Pons (tissue), 1 donor: ENCODE results near the gene PTEN.

Experiments
- DNase-seq: peaks from one replicate; pipeline ENCODE4 v3.0.0-alpha.2; 2016; ENCODE audit warnings: low spot score

The PTEN gene

DNA sequence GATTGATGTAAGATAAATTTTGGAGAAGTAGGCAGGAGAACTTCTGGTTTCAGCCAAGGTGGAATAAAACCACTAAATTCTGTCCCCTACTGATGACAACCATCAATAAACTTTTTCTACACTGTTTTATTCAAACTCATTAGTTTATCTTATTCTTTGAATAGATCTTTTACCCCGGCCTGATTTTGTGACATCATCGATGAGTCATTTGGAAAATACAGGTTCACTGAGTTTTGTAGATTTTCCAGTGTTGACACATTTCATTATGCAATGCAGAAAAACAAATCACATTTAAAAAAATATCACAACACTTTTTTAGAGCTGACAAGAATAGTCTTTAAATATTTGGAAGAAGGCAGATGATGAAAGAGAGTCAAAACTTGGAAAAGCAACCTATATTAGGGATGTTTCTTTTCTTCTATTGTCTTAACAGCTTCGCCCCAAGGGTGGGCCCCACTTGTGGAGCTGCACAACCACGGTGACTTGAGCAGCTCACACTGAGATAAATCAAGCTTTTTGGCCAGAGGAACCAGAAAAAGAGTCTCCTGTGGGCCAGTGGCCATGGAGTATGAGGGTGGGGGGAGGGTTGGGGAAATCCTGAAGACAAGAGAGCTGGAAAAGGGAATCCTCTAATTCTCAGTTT lies 112.8 kb downstream of the PTEN start:
- DNase-seq, result no peak

DNA sequence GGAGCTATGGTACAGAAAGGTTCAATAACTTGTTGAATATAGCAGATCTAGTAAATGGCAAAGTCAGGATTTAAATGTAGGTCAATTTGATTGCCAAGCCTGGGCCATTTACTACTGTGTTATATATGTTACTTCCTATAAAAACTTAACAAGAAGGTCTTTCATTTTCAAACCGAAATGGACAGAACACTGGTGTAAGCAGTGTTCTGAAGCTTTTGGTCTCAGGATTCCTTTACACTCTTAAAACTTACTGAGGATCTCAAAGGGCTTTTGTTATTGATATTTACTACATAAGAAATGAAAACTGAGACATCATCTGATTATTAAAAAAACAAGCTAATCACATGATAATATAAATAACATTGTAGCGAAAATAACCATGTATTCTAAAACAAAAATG lies 114.7 kb downstream of the PTEN start:
- DNase-seq, result no peak

- DNase-seq, result no peak
Observed at GRCh38 chr10:87979847-87980246, 116.4 kb downstream of the PTEN start.

DNA sequence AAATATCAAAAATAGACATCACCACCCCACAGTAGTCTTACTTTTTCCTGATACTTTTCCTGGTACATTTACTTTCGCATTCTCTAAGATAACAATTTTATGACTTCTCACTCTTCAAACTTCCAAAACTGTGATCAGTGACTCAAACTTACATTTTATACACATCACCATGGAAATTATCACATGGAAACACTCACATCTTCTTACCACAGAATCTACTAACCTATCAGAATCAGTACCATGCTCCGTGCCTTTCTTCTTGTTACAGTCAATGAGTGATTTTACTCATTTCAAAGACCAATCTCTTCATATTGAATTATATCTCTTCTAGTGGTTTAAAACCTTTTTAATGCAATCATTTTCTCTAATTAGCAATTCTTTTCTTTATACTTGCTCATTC lies 120.3 kb downstream of the PTEN start:
- DNase-seq, result no peak

- no peak for DNase-seq
Observed at GRCh38 chr10:87987206-87987605, 123.8 kb downstream of the PTEN start.

GRCh38 chr10:87991946-87992345 lies 128.5 kb downstream of the PTEN start:
- no peak for DNase-seq

DNA sequence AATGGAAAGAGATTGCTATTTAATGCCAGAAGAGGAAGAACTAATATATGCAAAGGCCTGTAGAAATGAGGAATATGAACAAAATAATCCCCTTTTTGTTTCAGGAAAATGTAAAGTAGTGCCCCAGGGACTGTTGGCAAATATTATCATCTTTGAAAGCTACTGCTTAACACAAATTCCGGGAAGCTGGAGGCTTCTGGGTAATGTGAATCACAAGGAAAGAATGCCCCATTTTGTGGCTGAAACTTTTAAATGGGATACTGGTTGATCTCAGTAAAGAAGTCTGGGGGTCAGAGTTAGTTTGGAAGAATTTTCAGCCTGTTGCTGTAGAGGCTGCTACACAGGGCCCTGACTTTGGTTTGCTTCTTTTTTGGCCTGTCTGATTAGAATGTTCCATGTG lies 141.0 kb downstream of the PTEN start:
- no peak for DNase-seq

DNA sequence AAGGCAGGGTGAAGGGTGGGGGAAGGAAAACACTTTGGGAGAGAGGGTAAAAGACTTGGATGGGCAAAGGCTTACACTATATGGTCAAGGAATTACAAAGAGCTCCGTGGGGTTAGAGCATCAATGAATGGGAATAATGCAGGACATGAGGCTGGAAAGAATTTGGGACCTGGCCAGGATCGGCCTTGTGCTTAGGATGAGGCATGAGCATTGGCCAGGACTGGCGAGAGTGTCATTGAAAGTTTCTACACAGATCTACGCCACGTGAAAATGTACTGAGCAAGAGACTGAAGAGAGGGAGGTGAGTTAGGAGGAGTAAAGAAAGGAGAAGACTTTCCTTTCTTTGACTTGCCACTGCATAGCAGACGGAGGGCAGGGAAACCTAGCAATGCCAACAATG lies 142.8 kb downstream of the PTEN start:
- no peak for DNase-seq

DNA sequence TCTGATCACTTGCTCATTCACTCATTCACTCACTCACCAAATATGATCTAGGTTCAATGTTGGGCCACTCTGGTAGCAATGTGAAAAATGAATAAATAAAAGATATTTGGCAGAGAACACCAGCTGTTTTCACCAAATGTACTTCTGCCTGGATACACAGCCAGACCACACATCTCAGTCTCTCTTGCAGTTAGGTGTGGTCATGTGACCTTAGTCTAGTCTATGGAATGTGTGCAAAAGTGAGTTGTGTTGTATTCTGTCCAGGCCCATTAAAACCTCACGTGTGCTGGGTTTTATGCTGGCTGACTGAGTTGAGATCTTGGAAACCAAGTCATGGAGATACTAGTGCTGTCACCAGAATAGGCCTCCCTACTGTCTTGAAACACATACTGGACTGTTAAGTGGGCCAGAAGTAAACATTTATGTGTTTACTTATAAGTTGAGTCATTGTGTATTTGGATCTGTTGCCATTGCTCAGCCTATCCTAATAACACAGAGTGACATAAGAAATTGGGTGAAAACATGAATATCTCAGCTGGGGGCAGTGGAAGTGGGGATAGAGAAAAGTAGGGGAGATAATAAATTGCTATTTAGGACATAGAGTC lies 145.5 kb downstream of the PTEN start:
- DNase-seq, result no peak

GRCh38 chr10:88012641-88013040 lies 149.2 kb downstream of the PTEN start:
- no peak for DNase-seq

DNA sequence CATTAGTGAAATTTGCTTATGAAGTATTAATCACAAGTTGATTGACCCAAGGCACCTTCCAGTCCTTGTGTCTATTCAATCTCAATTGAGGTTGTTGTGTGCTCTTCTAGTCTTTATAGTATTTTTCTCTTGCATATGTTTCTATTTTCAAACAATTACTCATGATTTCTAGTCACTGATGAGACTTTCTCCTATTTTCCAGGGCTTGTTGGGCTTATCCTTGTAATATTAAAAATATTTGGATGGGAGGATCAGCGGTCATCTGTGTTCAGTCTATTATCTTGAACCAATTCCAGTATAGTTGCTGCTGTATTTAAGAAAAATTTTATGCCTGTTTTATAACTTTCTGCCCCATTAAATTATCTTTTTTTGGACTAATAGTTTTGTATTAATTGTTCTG lies 154.4 kb downstream of the PTEN start:
- no peak for DNase-seq

GRCh38 chr10:88019753-88020152 lies 156.3 kb downstream of the PTEN start:
- DNase-seq, result no peak
